PC-3 (cell line): ENCODE data around the gene NSF.

Experiments
- CTCF ChIP-seq: fragments of 300-600 bp; sonication (generic); conservative IDR thresholded peaks from 2 replicates; pipeline ENCODE4 v1.5.1; 2017; ENCODE audit warnings: antibody characterized with exemption, low read depth, mild to moderate bottlenecking, low read length
- EZH2 ChIP-seq: fragments of 300-600 bp; sonication (generic); IDR thresholded peaks from one replicate; pipeline ENCODE4 v1.6.1; 2017; ENCODE audit warnings: antibody characterized with exemption, mild to moderate bottlenecking, low read length; ENCODE audit not compliant: unreplicated experiment
- EZH2phosphoT487 ChIP-seq: fragments of 300-600 bp; sonication (generic); IDR thresholded peaks from 2 replicates; pipeline ENCODE4 v1.6.1; 2018; ENCODE audit warnings: mild to moderate bottlenecking, antibody characterized with exemption, low read length, borderline replicate concordance

- TF ChIP-seq CTCF (no peak), EZH2 (no peak), EZH2phosphoT487 (no peak)
These were observed 129.9 kb downstream of the NSF start for GRCh38 chr17:46720408-46720807.
